Bronchial epithelial cell (primary cell): ENCODE measurements around the gene BAK1. TPM values are rescaled to one million over a fixed set of nuclear protein-coding genes. Genes with fewer than 3 reads are reported as not detected.

Experiments
- DNase-seq: peaks from one replicate; pipeline ENCODE4 v3.0.0-alpha.2; 2010; ENCODE audit warnings: low read depth
- FAIRE-seq: peaks from 2 replicates; lab custom pipeline; 2011; peaks lifted over from hg19 to GRCh38; lab: Jason Lieb, UNC
- H3K27me3 ChIP-seq: 2 replicates; pipeline ENCODE4 v1.5.1; 2011; ENCODE audit warnings: low read length; ENCODE audit not compliant: control insufficient read depth, insufficient read depth
- H3K36me3 ChIP-seq: 2 replicates; pipeline ENCODE4 v1.5.1; 2011; ENCODE audit warnings: low read length; ENCODE audit not compliant: control insufficient read depth, insufficient read depth
- H3K4me3 ChIP-seq: 2 replicates; pipeline ENCODE4 v1.5.1; 2011; ENCODE audit warnings: mild to moderate bottlenecking, low read depth, low read length, control low read depth
- total RNA-seq: library from RNA; depleted of rRNA; stranded (reverse); fragments of >200 nt; gene quantifications from 2 replicates; pipeline ENCODE4 v1.2.1, GENCODE V29; 2014
- TF ChIP-seq, protein P1 (sequence below): IDR thresholded peaks from 2 replicates; pipeline ENCODE4 v1.5.1; 2011; ENCODE audit warnings: mild to moderate bottlenecking, moderate library complexity, low read length, control low read depth, inconsistent platforms; ENCODE audit not compliant: insufficient read depth, severe bottlenecking

The BAK1 gene
- total RNA-seq, 1 donor from 2014 or later = 25.5 TPM

DNA sequence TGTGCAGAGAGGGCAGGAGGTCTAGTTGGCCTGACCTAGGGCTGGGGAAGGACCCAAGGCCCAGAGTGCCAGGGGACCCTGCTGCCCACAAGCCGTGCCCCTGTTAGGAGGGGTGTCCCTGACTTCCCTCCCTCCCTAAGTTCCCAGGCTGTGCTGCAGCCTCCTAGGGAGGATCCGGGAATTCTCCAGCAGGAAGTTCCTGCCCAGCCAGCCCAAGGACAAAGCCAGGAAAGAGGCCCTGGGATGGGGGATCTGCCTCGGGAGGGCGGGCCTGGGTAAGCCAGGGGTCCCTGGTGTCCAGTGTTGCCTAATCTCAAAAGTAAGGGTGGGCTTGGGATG lies 9.3 kb upstream of the BAK1 start:
- FAIRE-seq (no peak), DNase-seq (no peak)
- Histone ChIP-seq H3K4me3 (no peak overlapping the region), H3K27me3 (no peaks in the 10 kb centered on the region), H3K36me3 (no peaks in the 10 kb centered on the region)
- TF ChIP-seq, protein P1, sequence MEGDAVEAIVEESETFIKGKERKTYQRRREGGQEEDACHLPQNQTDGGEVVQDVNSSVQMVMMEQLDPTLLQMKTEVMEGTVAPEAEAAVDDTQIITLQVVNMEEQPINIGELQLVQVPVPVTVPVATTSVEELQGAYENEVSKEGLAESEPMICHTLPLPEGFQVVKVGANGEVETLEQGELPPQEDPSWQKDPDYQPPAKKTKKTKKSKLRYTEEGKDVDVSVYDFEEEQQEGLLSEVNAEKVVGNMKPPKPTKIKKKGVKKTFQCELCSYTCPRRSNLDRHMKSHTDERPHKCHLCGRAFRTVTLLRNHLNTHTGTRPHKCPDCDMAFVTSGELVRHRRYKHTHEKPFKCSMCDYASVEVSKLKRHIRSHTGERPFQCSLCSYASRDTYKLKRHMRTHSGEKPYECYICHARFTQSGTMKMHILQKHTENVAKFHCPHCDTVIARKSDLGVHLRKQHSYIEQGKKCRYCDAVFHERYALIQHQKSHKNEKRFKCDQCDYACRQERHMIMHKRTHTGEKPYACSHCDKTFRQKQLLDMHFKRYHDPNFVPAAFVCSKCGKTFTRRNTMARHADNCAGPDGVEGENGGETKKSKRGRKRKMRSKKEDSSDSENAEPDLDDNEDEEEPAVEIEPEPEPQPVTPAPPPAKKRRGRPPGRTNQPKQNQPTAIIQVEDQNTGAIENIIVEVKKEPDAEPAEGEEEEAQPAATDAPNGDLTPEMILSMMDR = no peak

DNA sequence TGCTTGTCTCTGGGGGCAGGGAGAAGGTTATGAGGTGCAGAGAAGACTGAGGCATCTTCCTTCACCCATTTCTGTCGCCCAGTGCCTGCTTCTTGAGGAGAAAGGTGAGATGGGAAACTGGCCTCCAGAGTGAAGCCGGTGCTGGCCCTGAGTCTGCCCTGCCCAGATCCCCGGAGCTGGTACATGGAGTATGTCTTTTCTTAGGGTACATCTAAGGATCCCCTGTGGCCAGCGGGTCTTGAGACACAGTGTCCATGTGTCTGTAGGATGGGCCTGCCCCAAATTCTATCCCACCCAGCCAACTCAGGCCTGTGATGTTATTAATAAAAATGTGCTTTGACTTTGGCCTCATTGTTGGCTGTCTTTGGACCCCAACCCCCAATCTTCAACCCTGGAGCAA lies 8.8 kb upstream of the BAK1 start:
- Histone ChIP-seq H3K36me3 (no peaks in the 10 kb centered on the region), H3K4me3 (no peak overlapping the region), H3K27me3 (no peaks in the 10 kb centered on the region)
- TF ChIP-seq, protein P1 = no peak
- DNase-seq (no peak), FAIRE-seq (no peak)

DNA sequence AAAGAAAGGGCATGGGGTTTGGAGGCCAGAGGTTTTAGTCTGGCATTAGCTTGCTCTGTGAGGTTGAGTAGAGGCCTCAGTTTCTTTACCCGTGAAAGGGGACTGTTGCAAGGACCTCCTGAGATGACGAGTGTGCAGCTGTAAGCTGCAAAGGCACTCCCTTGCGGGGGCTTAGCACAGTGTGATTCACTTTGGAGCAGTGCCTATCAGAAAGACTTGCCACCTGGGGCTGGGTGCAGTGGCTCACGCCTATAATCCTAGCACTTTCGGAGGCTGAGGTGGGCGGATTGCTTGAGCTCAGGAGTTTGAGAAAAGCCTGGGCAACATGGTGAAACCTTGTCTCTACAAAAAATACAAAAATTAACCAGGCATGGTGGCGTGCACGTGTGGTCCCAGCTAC lies 7.5 kb upstream of the BAK1 start:
- no peak for FAIRE-seq
- peak; percentile 42 for DNase-seq
- H3K27me3 ChIP-seq = no peaks in the 10 kb centered on the region
- TF ChIP-seq, protein P1 = no peak
- no peaks in the 10 kb centered on the region for H3K36me3 ChIP-seq
- H3K4me3 ChIP-seq = no peak overlapping the region

DNA sequence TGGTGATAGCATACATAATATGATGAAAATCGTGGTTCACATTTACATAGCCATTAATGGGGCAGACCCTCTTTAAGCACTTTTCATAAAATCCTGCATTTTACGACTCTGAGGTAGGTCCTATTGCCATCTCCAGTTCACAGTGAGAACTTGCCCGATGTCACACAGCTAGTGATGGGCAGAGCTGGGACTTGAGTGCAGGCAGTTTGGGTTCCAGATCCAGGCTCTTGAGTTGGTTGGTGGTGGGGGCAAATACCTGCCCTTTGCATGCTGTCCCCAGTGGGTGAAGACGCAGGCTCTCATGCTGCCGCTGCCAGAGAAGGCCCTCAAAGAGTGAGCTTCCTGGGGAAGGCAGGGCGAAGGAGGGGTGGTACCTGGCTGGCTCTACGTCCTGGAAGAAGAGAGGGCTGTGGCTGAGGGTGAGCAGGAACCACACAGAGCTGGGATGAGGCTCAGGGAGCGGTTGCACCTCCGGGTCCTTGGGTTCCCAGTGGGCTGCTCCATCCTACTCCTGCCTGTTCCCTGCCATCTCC lies 6.1 kb upstream of the BAK1 start:
- no peak overlapping the region for H3K4me3 ChIP-seq
- DNase-seq = no peak
- FAIRE-seq = no peak
- TF ChIP-seq, protein P1 = no peak
- H3K27me3 ChIP-seq = no peaks in the 10 kb centered on the region
- no peaks in the 10 kb centered on the region for H3K36me3 ChIP-seq

DNA sequence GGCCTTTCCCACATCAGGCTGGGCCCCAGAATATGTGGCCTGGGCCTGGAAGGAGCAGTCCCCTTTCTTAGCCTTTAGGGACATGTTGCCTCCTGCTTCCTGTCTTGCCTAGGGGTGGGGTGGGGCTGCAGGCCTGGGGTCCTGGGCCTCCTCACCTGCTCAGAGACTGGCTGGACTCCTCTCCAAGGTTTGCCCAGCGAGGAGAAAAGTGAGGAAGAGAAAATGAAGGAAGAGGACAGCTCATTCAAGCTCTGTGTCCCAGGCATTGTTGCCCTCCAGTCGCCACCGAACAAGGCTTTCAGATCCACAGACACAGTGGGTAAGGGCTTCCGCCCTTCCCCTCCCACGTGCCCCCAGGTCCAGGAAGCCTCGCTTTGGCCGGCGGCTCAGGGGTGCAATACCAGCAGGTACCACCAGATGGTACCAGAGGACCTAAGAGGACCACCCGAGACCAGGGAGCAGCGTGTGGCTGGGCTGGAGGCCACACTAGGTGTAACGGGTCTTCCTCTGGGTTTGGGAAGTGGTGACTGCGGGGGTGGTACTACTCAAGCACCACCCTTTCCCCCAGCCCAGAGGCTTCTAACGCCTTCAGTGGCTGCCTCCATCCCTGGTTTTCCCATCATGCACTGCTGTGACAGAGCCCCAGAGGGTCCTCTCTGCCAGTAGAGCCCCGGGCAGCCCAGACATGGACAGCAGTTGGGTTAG lies 5.5 kb upstream of the BAK1 start:
- Histone ChIP-seq H3K27me3 (no peaks in the 10 kb centered on the region), H3K4me3 (no peak overlapping the region), H3K36me3 (no peaks in the 10 kb centered on the region)
- FAIRE-seq (no peak), DNase-seq (peak; percentile 49)
- TF ChIP-seq, protein P1 = peak; percentile 98
